Progenitor cell of endocrine pancreas (in vitro differentiated cells): Measurements from ENCODE around the gene TMEM269. TPM values are rescaled to one million over a fixed set of nuclear protein-coding genes. Genes with fewer than 3 reads are reported as not detected.

ENCODE experiments used
- DNase-seq: peaks from one replicate; pipeline ENCODE4 v3.0.0; 2021; ENCODE audit warnings: low spot score; ENCODE audit not compliant: unreplicated experiment
- H3K27ac Mint-ChIP-seq: 2 replicates; pipeline ENCODE4 v1.8.0; 2021; ENCODE audit warnings: mild to moderate bottlenecking, moderate library complexity, mixed read lengths
- H3K27me3 Mint-ChIP-seq: 2 replicates; pipeline ENCODE4 v1.8.0; 2021; ENCODE audit warnings: mixed read lengths
- H3K36me3 Mint-ChIP-seq: 2 replicates; pipeline ENCODE4 v1.8.0; 2022; ENCODE audit warnings: mixed read lengths; ENCODE audit not compliant: insufficient read depth
- H3K4me1 Mint-ChIP-seq: 2 replicates; pipeline ENCODE4 v1.8.0; 2021; ENCODE audit warnings: low read depth, mixed read lengths
- H3K4me3 Mint-ChIP-seq: 2 replicates; pipeline ENCODE4 v1.8.0; 2021; ENCODE audit warnings: low read depth, mild to moderate bottlenecking, moderate library complexity, mixed read lengths
- H3K9me3 Mint-ChIP-seq: 2 replicates; pipeline ENCODE4 v1.8.0; 2021; ENCODE audit warnings: low read depth, mixed read lengths
- total RNA-seq: library from RNA; stranded (reverse); gene quantifications from 2 replicates; pipeline ENCODE4 v1.2.1, GENCODE V29; 2021
- TF ChIP-seq, protein P1 (sequence below): fragments of 200-600 bp; sonication (generic); IDR thresholded peaks from one replicate; pipeline ENCODE4 v1.5.0; 2021; ENCODE audit warnings: antibody characterized with exemption, mild to moderate bottlenecking; ENCODE audit not compliant: unreplicated experiment

TMEM269 gene
- total RNA-seq, 1 donor from 2014 or later, result 0.48 TPM

DNA sequence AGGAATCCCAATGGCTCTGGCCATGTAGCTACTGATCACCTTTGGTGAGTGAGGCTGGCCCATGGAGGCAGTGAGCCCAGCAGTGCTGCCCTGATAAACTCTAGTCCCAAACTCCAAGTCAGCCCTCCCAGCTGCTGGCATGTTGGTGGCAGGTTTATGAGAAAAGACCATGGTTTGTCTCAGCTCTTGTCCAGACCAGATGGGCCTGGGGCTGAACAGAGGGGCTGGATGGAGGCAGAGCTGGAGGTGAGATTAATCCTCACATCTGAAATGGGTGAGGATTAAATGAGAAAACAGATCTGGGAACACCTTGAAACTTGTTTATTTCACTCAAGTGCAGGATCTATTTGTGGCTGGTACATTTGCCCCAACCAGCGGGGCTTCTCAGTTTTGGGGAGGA lies 3.2 kb downstream of the TMEM269 start:
- H3K27ac Mint-ChIP-seq, result no peak overlapping the region
- TF ChIP-seq, protein P1, sequence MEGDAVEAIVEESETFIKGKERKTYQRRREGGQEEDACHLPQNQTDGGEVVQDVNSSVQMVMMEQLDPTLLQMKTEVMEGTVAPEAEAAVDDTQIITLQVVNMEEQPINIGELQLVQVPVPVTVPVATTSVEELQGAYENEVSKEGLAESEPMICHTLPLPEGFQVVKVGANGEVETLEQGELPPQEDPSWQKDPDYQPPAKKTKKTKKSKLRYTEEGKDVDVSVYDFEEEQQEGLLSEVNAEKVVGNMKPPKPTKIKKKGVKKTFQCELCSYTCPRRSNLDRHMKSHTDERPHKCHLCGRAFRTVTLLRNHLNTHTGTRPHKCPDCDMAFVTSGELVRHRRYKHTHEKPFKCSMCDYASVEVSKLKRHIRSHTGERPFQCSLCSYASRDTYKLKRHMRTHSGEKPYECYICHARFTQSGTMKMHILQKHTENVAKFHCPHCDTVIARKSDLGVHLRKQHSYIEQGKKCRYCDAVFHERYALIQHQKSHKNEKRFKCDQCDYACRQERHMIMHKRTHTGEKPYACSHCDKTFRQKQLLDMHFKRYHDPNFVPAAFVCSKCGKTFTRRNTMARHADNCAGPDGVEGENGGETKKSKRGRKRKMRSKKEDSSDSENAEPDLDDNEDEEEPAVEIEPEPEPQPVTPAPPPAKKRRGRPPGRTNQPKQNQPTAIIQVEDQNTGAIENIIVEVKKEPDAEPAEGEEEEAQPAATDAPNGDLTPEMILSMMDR, result no peak
- no peaks in the 10 kb centered on the region for H3K9me3 Mint-ChIP-seq
- H3K4me3 Mint-ChIP-seq, result no peak overlapping the region
- DNase-seq, result no peak
- H3K27me3 Mint-ChIP-seq, result no peaks in the 10 kb centered on the region
- peaks cover 5% of the 10 kb centered on the region for H3K4me1 Mint-ChIP-seq
- peaks cover 5% of the 10 kb centered on the region for H3K36me3 Mint-ChIP-seq

DNA sequence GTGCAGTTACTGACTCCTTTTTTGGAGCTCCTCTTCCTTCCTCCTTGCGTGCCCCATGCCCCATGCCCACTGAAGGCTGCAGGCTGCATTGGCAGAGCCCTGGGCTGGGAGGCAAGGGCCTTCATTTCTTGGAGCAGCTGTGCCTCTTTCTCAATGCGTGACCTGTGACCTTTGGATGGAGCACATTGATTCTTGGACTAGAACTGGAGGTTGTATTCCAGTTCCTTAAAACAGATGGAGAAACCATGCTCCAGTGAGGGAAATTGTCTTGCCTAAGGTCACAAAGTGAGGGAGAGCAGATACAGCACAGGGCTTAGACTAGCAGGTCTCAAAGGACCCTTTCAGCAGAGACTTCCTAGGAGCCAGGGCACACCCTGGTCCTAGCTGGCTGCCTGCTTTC lies 9.0 kb downstream of the TMEM269 start:
- TF ChIP-seq, protein P1, result no peak
- Mint-ChIP-seq H3K36me3 (no peaks in the 10 kb centered on the region), H3K27me3 (peaks cover 4% of the 10 kb centered on the region), H3K4me3 (no peak overlapping the region), H3K4me1 (peaks cover 1% of the 10 kb centered on the region), H3K27ac (no peak overlapping the region), H3K9me3 (no peaks in the 10 kb centered on the region)
- no peak for DNase-seq

DNA sequence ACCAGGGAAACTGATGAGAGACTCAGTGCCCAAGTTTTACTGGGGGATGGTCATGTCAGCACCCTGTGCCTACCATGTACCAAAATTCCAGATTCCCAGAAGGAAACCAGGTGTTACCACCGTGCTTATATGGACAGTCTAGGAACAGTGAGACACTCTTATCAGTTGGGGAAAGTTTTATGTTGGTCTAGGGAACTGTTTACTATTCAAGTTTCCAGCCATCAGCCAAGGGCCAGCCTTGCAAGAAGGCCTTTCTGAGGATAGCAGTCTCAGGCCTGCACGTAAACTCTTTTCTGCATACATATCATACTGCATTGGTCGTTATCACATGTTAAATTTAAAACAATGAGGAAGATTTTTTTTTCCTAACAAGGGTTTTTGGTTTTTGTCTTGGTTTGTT lies 12.6 kb downstream of the TMEM269 start:
- no peaks in the 10 kb centered on the region for H3K36me3 Mint-ChIP-seq

DNA sequence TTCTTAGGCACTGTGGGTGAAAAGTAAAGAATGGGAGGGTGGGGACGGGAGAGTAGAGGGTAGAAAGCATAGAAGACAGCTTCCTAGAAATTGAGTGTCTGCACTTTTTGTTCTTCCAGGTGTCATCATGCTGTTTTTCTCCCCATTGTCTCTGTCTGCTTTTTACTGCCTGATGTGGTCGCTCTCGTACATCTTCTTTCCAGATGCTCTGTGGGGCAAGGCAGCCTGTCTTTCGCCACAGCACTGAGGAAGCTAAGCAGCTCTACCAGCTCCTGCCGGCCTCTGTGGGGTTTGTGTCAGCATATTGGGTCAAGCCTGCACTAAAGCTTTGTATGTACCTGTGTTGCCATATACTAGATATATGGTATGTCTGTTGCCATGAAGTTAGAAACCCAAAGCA lies 13.2 kb downstream of the TMEM269 start:
- Mint-ChIP-seq H3K4me3 (no peak overlapping the region), H3K27me3 (peaks cover 4% of the 10 kb centered on the region), H3K9me3 (no peaks in the 10 kb centered on the region), H3K27ac (no peak overlapping the region), H3K36me3 (no peaks in the 10 kb centered on the region), H3K4me1 (peaks cover 1% of the 10 kb centered on the region)
- TF ChIP-seq, protein P1, result no peak
- no peak for DNase-seq

More for the DNA sequence above, 12.6 kb downstream of the TMEM269 start:
- no peak overlapping the region for H3K27ac Mint-ChIP-seq
- DNase-seq, result no peak
- H3K27me3 Mint-ChIP-seq, result peaks cover 4% of the 10 kb centered on the region
- H3K9me3 Mint-ChIP-seq, result no peaks in the 10 kb centered on the region
- peaks cover 1% of the 10 kb centered on the region for H3K4me1 Mint-ChIP-seq
- TF ChIP-seq, protein P1, result no peak
- no peak overlapping the region for H3K4me3 Mint-ChIP-seq

DNA sequence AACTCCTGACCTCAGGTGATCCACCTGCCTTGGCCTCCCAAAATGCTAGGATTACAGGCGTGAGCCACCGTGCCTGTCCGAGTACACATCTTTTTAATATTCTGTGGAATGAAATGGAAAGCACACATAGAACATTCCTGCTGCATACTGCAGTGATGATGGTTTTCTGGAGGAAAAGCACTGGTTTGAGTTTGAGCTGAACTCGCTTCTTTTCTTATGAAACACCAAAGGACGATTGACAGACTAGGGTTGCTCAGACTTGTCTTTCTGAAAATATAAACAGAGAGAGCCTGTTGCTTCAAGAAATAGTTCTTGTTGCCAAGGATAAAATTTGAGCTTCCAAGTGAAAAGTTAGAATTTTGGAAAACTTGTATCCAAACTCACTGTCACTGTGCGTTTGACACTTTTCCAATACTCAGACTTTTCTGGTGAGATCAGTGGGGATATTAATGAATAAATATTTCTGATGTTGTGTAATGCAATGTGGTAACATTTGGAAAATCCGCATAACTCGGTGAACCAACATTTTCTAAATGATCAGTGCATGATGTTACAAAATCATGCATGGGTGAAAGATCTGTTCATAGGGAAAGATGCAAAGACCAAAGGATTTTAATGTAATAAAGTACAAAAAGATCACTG lies 17.2 kb downstream of the TMEM269 start:
- DNase-seq, result no peak
- H3K27me3 Mint-ChIP-seq, result no peaks in the 10 kb centered on the region
- H3K9me3 Mint-ChIP-seq, result peaks cover 6% of the 10 kb centered on the region
- peaks cover 1% of the 10 kb centered on the region for H3K4me1 Mint-ChIP-seq
- H3K4me3 Mint-ChIP-seq, result no peak overlapping the region
- TF ChIP-seq, protein P1, result no peak
- no peak overlapping the region for H3K27ac Mint-ChIP-seq
- H3K36me3 Mint-ChIP-seq, result peaks cover 21% of the 10 kb centered on the region
